Aorta (tissue), 5 donors: ENCODE data around the gene DOCK9. TPM values are rescaled to one million over a fixed set of nuclear protein-coding genes. Genes with fewer than 3 reads are reported as not detected.
"Not testable (repeated sequence)": the region's sequence is repeated elsewhere in the genome, so short reads cannot be mapped to it uniquely, and the experiment has no call there.

ENCODE experiments used
- ATAC-seq: fragments of 200-7000 bp; cut with Tn5 transposase; one replicate; pipeline ENCODE4 v1.9.1; 2022; ENCODE audit warnings: moderate library complexity; ENCODE audit not compliant: low FRiP score
- DNase-seq, 2 donors: peaks; one replicate each; pipeline ENCODE4 v3.0.0-alpha.2; 2020
- H3K27ac ChIP-seq, 2 donors: one replicate each; pipeline ENCODE4 v1.5.1; 2013; ENCODE audit warnings: low read length in 2 of 2, mild to moderate bottlenecking in 2 of 2, moderate library complexity in 2 of 2, control low read depth in 1 of 2, inconsistent platforms in 1 of 2, low read depth in 1 of 2
- H3K27me3 ChIP-seq, 2 donors: one replicate each; pipeline ENCODE4 v1.6.1; 2013; ENCODE audit warnings: control low read depth in 1 of 2, low read length in 1 of 2, mild to moderate bottlenecking in 1 of 2, moderate library complexity in 1 of 2; ENCODE audit not compliant: insufficient read depth in 2 of 2, control insufficient read depth in 1 of 2
- H3K36me3 ChIP-seq, 2 donors: one replicate each; pipeline ENCODE4 v1.6.1; 2013; ENCODE audit warnings: control low read depth in 1 of 2, low read length in 1 of 2, mild to moderate bottlenecking in 1 of 2; ENCODE audit not compliant: insufficient read depth in 2 of 2, control insufficient read depth in 1 of 2
- H3K4me1 ChIP-seq, 2 donors: one replicate each; pipeline ENCODE4 v1.6.1; 2013; ENCODE audit warnings: low read length in 2 of 2, control low read depth in 1 of 2, mild to moderate bottlenecking in 1 of 2, moderate library complexity in 1 of 2; ENCODE audit not compliant: insufficient read depth in 2 of 2, control insufficient read depth in 1 of 2
- H3K4me3 ChIP-seq, 2 donors: one replicate each; pipeline ENCODE4 v1.5.1; 2013; ENCODE audit warnings: low read length in 2 of 2, control low read depth in 1 of 2, mild to moderate bottlenecking in 1 of 2
- H3K9me3 ChIP-seq: one replicate; pipeline ENCODE4 v1.6.1; 2013; ENCODE audit warnings: mild to moderate bottlenecking, low read length; ENCODE audit not compliant: control insufficient read depth
- WGBS, 2 donors: extraction: QIAGEN DNeasy Blood & Tissue Kit; methylation state at CpG; one replicate each; pipeline ENCODE4 v1.1.7; 2013; 5-methylcytosine and 5-hydroxymethylcytosine counted together
- intact Hi-C, 2 donors: fragments of 100-400 bp; cut with DNase I; formaldehyde crosslinking; loops; one replicate each; pipeline versions ENCODE4 v1.14.2 to v1.15.0; 2022
- polyA plus RNA-seq, 2 donors: library from polyadenylated mRNA; stranded (reverse); fragments of 200-250 nt; gene quantifications; one replicate each; pipeline ENCODE4 v1.2.3, GENCODE V29; 2013
- total RNA-seq, 2 donors: library from RNA; stranded (reverse); fragmentation: NEBNext Ultra II Directional; extraction: Animal tissue kit (Norgen Biotek cat#: 25700); gene quantifications; one replicate each; pipeline ENCODE4 v1.2.1, GENCODE V29; 2021
- donor health status: healthy with polysubstance abuse.
- donor health status: Bipolar disorder and iron deficiency.
- donor health status: DM: no; HTN: no; CAD: no.
- donor health status: DM: no; HTN: no; CAD: no.
- donor health status: DM: yes; HTN: yes; CAD: no.

The DOCK9 gene
- total and polyA plus RNA-seq, 4 donors: 9.1 to 107 (median 43.8) TPM

- Histone ChIP-seq H3K27ac (no peak overlapping the region), H3K27me3 (no peaks in the 10 kb centered on the region), H3K9me3 (no peaks in the 10 kb centered on the region), H3K36me3 (peaks cover 0 to 2% of the 10 kb centered on the region in 2 donors), H3K4me1 (peaks cover 4 to 6% of the 10 kb centered on the region in 2 donors), H3K4me3 (no peak overlapping the region)
- WGBS, 2 donors: 49 to 51% methylated on average over 9 of the region's 9 CpGs
- DNase-seq (no peak), ATAC-seq (no peak)
- intact Hi-C loops: no loop called here
These were observed 81.6 kb downstream of the DOCK9 start for GRCh38 chr13:98896083-98896867.

DNA sequence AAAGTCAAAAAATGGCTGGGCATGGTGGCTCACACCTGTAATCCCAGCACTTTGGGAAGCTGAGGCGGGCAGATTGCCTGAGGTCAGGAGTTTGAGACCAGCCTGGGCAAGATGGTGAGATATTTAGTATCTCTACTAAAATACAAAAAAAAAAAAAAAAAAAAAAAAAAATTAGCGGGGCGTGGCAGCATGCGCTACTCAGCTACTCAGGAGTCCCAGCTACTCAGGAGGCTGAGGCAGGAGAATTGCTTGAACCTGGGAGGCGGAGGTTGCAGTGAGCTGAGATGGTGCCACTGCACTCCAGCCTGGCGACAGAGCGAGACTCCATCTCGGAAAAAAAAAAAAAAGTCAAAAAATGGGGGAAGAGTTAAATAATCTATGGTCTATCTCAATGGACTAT, 83.0 kb downstream of the DOCK9 start:
- DNase-seq, H3K4me1 ChIP-seq, H3K27ac ChIP-seq, intact Hi-C loops, H3K9me3 ChIP-seq, H3K4me3 ChIP-seq, ATAC-seq, H3K27me3 ChIP-seq, H3K36me3 ChIP-seq: not testable (repeated sequence)
- 98% methylated on average over 8 of the region's 8 CpGs for WGBS, 2 donors

DNA sequence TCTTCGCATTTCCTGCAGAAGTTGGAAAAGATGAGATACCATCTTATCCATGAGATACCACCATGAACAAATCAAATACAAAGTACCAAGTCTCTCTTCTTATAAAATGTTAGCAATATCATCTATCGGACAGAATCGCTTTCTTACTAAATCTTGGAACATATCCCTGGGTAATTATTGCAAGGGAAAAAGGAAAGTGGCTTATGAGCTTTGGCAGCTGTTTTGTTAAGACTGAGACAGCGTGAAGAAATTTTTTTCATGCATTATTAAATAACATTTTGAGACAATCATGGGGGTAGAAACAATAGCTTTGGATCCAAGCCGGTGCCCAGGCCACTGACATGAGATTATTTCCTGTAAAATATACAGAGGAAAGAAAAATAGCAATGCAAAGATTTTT, 84.5 kb downstream of the DOCK9 start:
- H3K27me3 ChIP-seq: no peaks in the 10 kb centered on the region

GRCh38 chr13:98892821-98893220, 85.0 kb downstream of the DOCK9 start:
- Histone ChIP-seq H3K4me3 (no peak overlapping the region), H3K9me3 (no peaks in the 10 kb centered on the region), H3K4me1 (peaks cover 4 to 6% of the 10 kb centered on the region in 2 donors), H3K36me3 (peaks cover 0 to 7% of the 10 kb centered on the region in 2 donors), H3K27ac (no peak overlapping the region), H3K27me3 (no peaks in the 10 kb centered on the region)
- 80 to 82% methylated on average over 5 of the region's 5 CpGs for WGBS, 2 donors
- ATAC-seq (no peak), DNase-seq (no peak)
- intact Hi-C loops: no loop called here

More for the DNA sequence above, 84.5 kb downstream of the DOCK9 start:
- Histone ChIP-seq H3K36me3 (peaks cover 0 to 6% of the 10 kb centered on the region in 2 donors), H3K27ac (no peak overlapping the region), H3K4me3 (no peak overlapping the region), H3K9me3 (no peaks in the 10 kb centered on the region), H3K4me1 (peaks cover 4 to 6% of the 10 kb centered on the region in 2 donors)
- no peak for DNase-seq
- 92 to 93% methylated on average over 5 of the region's 5 CpGs for WGBS, 2 donors
- ATAC-seq: no peak
- intact Hi-C loops: no loop called here

DNA sequence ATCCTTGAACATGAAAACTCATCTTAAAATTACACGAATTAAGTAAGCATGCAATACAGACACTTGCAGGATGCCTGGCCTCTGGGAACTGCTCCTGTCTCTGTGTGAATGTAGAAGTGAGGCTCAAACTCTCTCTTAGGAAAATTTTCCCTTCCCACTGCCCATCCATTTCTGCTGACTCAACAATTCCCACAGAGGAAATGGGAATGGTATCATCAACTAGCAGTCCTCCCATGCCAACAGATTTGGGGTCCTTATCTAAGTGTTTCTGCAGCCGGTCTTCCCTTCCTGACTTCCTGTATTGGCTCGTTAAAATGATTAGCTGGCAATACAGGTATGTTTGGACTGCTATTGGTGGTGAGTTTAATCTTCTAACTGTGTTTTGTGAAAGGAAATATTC, 85.8 kb downstream of the DOCK9 start:
- peaks cover 4 to 6% of the 10 kb centered on the region in 2 donors for H3K4me1 ChIP-seq
- no peak overlapping the region for H3K4me3 ChIP-seq
- intact Hi-C loops: no loop called here
- DNase-seq (no peak), ATAC-seq (no peak)
- WGBS, 2 donors: 84 to 89% methylated on average over 3 of the region's 3 CpGs
- H3K27ac ChIP-seq: no peak overlapping the region
- peaks cover 0 to 7% of the 10 kb centered on the region in 2 donors for H3K36me3 ChIP-seq
- H3K9me3 ChIP-seq: no peaks in the 10 kb centered on the region
- no peaks in the 10 kb centered on the region for H3K27me3 ChIP-seq

DNA sequence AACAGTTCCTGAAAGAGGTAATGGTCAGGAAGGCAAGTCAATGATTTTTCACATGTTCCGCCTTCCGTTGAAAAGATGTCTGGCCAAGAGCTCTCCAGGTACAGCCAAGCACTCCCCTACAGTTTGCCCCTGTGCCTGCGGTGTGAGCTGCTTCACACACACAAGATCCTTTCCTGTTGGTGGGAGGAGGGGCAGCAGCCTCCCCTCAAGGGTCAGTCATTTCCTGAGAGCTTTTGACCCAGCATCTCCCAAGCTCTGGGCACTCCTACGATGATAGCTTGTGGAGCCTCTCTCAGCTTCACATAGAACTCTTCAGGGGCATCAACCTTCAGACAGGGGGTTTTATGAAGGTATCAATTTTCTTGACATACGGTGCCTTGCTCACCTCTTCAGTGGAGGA, 86.9 kb downstream of the DOCK9 start:
- DNase-seq (no peak), ATAC-seq (no peak)
- H3K4me3 ChIP-seq: no peak overlapping the region
- no peaks in the 10 kb centered on the region for H3K27me3 ChIP-seq
- 91 to 96% methylated on average over 5 of the region's 5 CpGs for WGBS, 2 donors
- no peaks in the 10 kb centered on the region for H3K4me1 ChIP-seq
- intact Hi-C loops: no loop called here
- H3K9me3 ChIP-seq: no peaks in the 10 kb centered on the region
- no peak overlapping the region for H3K27ac ChIP-seq
- peaks cover 0 to 7% of the 10 kb centered on the region in 2 donors for H3K36me3 ChIP-seq

GRCh38 chr13:98890186-98890585, 87.7 kb downstream of the DOCK9 start:
- intact Hi-C loops: no loop called here
- Histone ChIP-seq H3K9me3 (no peaks in the 10 kb centered on the region), H3K4me3 (no peak overlapping the region), H3K27me3 (no peaks in the 10 kb centered on the region), H3K27ac (no peak overlapping the region), H3K36me3 (peaks cover 0 to 7% of the 10 kb centered on the region in 2 donors), H3K4me1 (no peaks in the 10 kb centered on the region)
- 78 to 80% methylated on average over 8 of the region's 8 CpGs for WGBS, 2 donors
- ATAC-seq (no peak), DNase-seq (no peak)

DNA sequence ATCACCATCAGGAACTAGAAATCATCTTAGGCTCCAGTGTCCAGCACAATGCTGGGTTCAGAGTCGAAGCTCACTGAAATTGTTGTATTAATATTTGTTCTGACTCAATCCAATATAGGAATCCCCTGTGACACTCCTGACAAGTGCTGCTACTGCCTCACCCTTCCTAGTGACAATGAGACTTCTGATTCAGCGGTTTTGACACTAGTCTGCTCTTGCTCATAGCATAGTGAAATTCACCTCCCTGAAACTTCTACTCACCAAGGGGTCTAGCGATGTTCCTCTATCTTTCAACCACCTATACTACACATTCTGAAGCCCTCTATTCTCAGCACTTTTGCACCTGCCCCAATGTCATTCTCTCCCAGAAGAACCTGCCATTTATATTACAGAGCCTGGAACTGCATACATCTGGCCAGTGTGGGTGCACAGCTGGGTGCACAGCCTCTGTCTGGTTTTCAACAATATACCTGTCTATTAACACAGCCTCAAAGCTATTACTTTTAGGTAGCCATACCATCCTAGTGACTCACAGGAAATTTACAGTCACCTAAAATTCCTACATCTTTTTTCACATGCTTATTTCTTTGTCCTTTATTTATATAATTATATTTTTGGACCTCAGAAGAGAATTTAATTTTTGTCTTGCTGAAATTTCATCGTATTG, 88.3 kb downstream of the DOCK9 start:
- intact Hi-C loops: no loop called here
- no peak overlapping the region for H3K27ac ChIP-seq
- no peak for DNase-seq
- no peaks in the 10 kb centered on the region for H3K4me1 ChIP-seq
- no peak overlapping the region for H3K4me3 ChIP-seq
- H3K36me3 ChIP-seq: peaks cover 0 to 7% of the 10 kb centered on the region in 2 donors
- no peaks in the 10 kb centered on the region for H3K9me3 ChIP-seq
- no peak for ATAC-seq
- H3K27me3 ChIP-seq: no peaks in the 10 kb centered on the region
- 95 to 97% methylated on average over 4 of the region's 4 CpGs for WGBS, 2 donors

- Histone ChIP-seq H3K27ac (no peak overlapping the region), H3K4me3 (no peak overlapping the region), H3K36me3 (peaks cover 0 to 7% of the 10 kb centered on the region in 2 donors), H3K27me3 (no peaks in the 10 kb centered on the region), H3K9me3 (no peaks in the 10 kb centered on the region), H3K4me1 (no peaks in the 10 kb centered on the region)
- intact Hi-C loops: no loop called here
- DNase-seq: no peak
- ATAC-seq: no peak
- WGBS, 2 donors: 63 to 74% methylated on average over 3 of the region's 3 CpGs
These were observed 89.0 kb downstream of the DOCK9 start for GRCh38 chr13:98888890-98889279.
